Fibroblast of lung (primary cell): ENCODE results near the gene AMFR. TPM values are rescaled to one million over a fixed set of nuclear protein-coding genes. Genes with fewer than 3 reads are reported as not detected.

Source experiments
- DNase-seq, 2 donors: peaks; one replicate each; pipeline versions ENCODE4 v3.0.0 to v3.0.0-alpha.2; 2010; ENCODE audit warnings: low read depth in 2 of 2
- H2AFZ ChIP-seq: 2 replicates; pipeline ENCODE4 v1.5.1; 2012; ENCODE audit warnings: low read length, control low read depth, inconsistent platforms
- H3K27ac ChIP-seq: 2 replicates; pipeline ENCODE4 v1.5.1; 2011; ENCODE audit warnings: low read length, control low read depth; ENCODE audit not compliant: insufficient read depth
- H3K27me3 ChIP-seq: 2 replicates; pipeline ENCODE4 v1.5.1; 2011; ENCODE audit warnings: mild to moderate bottlenecking, low read length; ENCODE audit not compliant: control insufficient read depth, insufficient read depth
- H3K36me3 ChIP-seq: 2 replicates; pipeline ENCODE4 v1.5.1; 2011; ENCODE audit warnings: low read length; ENCODE audit not compliant: control insufficient read depth, insufficient read depth
- H3K4me1 ChIP-seq: 2 replicates; pipeline ENCODE4 v1.5.1; 2011; ENCODE audit warnings: low read length; ENCODE audit not compliant: control insufficient read depth, insufficient read depth; ENCODE audit errors: extremely low read depth
- H3K4me2 ChIP-seq: 2 replicates; pipeline ENCODE4 v1.5.1; 2011; ENCODE audit warnings: low read length, control low read depth; ENCODE audit not compliant: insufficient read depth; ENCODE audit errors: extremely low read depth
- H3K4me3 ChIP-seq, 4 experiments: fragments of 200-600 bp in 1 of 4; sonication (generic) in 1 of 4; replicated peaks in 1 of 4; 2 replicates each; pipeline ENCODE4 v1.5.1; 2011 to 2016; ENCODE audit warnings: low read length in 4 of 4, low read depth in 3 of 4, mild to moderate bottlenecking in 3 of 4, control low read depth in 2 of 4, inconsistent platforms in 1 of 4, mixed read lengths in 1 of 4; ENCODE audit not compliant: insufficient read depth in 1 of 4; ENCODE audit errors: control extremely low read depth in 1 of 4
- H3K79me2 ChIP-seq: 2 replicates; pipeline ENCODE4 v1.5.1; 2012; ENCODE audit warnings: mild to moderate bottlenecking, low read length, inconsistent platforms; ENCODE audit not compliant: control insufficient read depth, insufficient read depth
- H3K9ac ChIP-seq: 2 replicates; pipeline ENCODE4 v1.5.1; 2011; ENCODE audit warnings: mild to moderate bottlenecking, low read length, control low read depth; ENCODE audit not compliant: insufficient read depth
- H3K9me3 ChIP-seq: 2 replicates; pipeline ENCODE4 v1.5.1; 2012; ENCODE audit warnings: low read depth, low read length; ENCODE audit not compliant: control insufficient read depth, insufficient read depth
- H4K20me1 ChIP-seq: 2 replicates; pipeline ENCODE4 v1.5.1; 2011; ENCODE audit warnings: low read length; ENCODE audit not compliant: control insufficient read depth, insufficient read depth; ENCODE audit errors: extremely low read depth
- EZH2 ChIP-seq: IDR thresholded peaks from 2 replicates; pipeline ENCODE4 v1.5.1; 2012; ENCODE audit warnings: low read length, control low read depth, mild to moderate bottlenecking; ENCODE audit errors: missing control alignments
- polyA plus RNA-seq, 2 donors: library from polyadenylated mRNA; depleted of rRNA in 1 of 2; stranded (reverse) in 1 of 2; unstranded in 1 of 2; fragments of >200 nt; gene quantifications; 2 replicates each; pipeline ENCODE4 v1.2.1, GENCODE V29; 2011 to 2012; ENCODE audit warnings: missing spikeins in 1 of 2
- total RNA-seq: library from RNA; depleted of rRNA; stranded (reverse); fragments of >200 nt; gene quantifications from 2 replicates; pipeline ENCODE4 v1.2.1, GENCODE V29; 2014
- TF ChIP-seq, protein P1 (sequence below), 2 donors: IDR thresholded peaks in 1 of 2; conservative IDR thresholded peaks in 1 of 2; 1 replicate in 1 of 2; 2 replicates in 1 of 2; pipeline ENCODE4 v1.5.1; 2011 to 2012; ENCODE audit warnings: low read length in 2 of 2, control low read depth in 1 of 2, inconsistent platforms in 1 of 2, low read depth in 1 of 2, mild to moderate bottlenecking in 1 of 2

AMFR gene
- total and polyA plus RNA-seq, 2 donors (not counting 1 experiment from before 2014, with no cell fraction given) = 75.9 to 413 TPM

DNA sequence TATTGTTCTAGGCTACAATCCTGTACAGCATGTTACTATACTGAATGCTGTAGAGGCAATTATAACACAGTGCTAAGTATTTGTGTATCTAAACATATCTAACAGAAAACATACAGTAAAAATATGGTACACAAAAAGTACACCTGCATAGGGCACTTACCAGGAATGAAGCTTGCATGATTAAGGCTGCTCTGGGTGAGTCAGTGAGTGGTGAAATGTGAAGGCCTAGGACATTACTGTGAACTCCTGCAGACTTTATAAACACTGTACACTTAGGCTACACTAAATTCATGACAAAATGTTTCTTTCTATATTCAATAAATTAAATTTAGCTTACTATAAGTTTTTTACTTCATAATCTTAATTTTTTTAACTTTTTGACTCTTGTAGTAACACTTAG lies 37.1 kb downstream of the AMFR start:
- Histone ChIP-seq H3K9me3 (no peaks in the 10 kb centered on the region), H3K9ac (no peak overlapping the region), H2AFZ (no peak overlapping the region), H4K20me1 (no peaks in the 10 kb centered on the region), H3K4me3 (no peak overlapping the region), H3K36me3 (peaks cover 11% of the 10 kb centered on the region), H3K27me3 (no peaks in the 10 kb centered on the region), H3K27ac (no peak overlapping the region), H3K4me2 (no peak overlapping the region), H3K79me2 (no peaks in the 10 kb centered on the region), H3K4me1 (peaks cover 10% of the 10 kb centered on the region)
- TF ChIP-seq, protein P1, sequence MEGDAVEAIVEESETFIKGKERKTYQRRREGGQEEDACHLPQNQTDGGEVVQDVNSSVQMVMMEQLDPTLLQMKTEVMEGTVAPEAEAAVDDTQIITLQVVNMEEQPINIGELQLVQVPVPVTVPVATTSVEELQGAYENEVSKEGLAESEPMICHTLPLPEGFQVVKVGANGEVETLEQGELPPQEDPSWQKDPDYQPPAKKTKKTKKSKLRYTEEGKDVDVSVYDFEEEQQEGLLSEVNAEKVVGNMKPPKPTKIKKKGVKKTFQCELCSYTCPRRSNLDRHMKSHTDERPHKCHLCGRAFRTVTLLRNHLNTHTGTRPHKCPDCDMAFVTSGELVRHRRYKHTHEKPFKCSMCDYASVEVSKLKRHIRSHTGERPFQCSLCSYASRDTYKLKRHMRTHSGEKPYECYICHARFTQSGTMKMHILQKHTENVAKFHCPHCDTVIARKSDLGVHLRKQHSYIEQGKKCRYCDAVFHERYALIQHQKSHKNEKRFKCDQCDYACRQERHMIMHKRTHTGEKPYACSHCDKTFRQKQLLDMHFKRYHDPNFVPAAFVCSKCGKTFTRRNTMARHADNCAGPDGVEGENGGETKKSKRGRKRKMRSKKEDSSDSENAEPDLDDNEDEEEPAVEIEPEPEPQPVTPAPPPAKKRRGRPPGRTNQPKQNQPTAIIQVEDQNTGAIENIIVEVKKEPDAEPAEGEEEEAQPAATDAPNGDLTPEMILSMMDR (conservative IDR thresholded peaks at IDR 0.05 in 1 of 2, IDR thresholded peaks at IDR 0.05 in 1 of 2; ENCODE audit: low read depth in 1 of 2, low read length in 2 of 2) = no peak
- TF ChIP-seq EZH2 = no peak
- DNase-seq = peak; percentile 25 to 59

DNA sequence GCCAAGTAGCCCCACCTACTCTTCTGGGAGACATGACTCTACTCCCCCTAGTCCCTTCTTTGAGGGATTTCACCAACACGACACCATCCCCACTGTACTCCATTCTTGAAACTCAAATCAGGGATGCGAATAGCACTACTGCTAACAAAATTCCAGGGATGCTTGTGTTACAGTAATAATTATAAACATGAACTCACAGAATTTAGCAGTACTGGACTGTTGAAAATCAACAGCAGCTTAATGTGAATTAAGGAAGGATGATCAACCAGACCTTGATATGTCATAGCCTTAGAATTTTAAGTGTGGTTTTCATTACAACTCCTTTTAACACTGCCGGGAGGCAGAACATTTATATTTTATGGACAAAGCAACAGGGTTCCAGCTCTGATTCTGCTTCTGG lies 37.9 kb downstream of the AMFR start:
- TF ChIP-seq, protein P1 (conservative IDR thresholded peaks at IDR 0.05 in 1 of 2, IDR thresholded peaks at IDR 0.05 in 1 of 2; ENCODE audit: low read depth in 1 of 2, low read length in 2 of 2) = no peak
- TF ChIP-seq EZH2 = no peak

DNA sequence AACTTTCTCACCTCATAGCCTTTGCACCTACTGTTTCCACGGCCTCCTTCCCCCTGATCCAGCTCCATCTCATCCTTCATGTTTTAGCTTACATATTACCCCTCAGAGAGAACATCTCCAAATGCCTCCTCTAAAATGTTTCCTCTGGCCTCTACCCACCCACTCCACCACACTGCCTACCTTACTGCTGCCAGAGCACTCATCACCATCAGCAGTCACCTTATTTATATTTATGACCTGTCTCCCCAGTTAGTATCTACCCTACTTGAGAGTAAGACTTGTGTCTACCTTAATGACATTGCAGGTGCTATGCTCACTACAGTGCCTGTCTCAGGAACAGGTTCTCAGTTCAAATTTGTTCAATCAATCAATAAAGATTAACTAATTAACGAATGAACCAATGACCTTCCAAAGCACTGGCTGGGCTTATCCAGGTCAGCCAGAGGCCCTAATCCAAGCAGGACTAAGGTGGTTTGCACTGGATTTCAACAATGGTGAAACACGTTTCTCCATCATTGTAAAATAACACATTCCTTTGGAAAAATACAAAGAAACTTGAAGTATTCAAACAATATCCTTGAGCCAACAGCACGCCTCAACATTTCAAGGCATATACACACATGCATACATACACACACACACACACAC lies 41.1 kb downstream of the AMFR start:
- no peaks in the 10 kb centered on the region for H3K27me3 ChIP-seq
- DNase-seq = no peak
- H4K20me1 ChIP-seq = no peaks in the 10 kb centered on the region
- no peak for TF ChIP-seq EZH2
- TF ChIP-seq, protein P1 (conservative IDR thresholded peaks at IDR 0.05 in 1 of 2, IDR thresholded peaks at IDR 0.05 in 1 of 2; ENCODE audit: low read depth in 1 of 2, low read length in 2 of 2) = no peak
- H3K9ac ChIP-seq = no peak overlapping the region
- no peak overlapping the region for H3K4me2 ChIP-seq
- no peak overlapping the region for H3K4me3 ChIP-seq
- H3K27ac ChIP-seq = no peak overlapping the region
- no peaks in the 10 kb centered on the region for H3K9me3 ChIP-seq
- H3K79me2 ChIP-seq = no peaks in the 10 kb centered on the region
- H3K36me3 ChIP-seq = peaks cover 10% of the 10 kb centered on the region
- H2AFZ ChIP-seq = no peak overlapping the region
- peaks cover 5% of the 10 kb centered on the region for H3K4me1 ChIP-seq

More for the DNA sequence above, 37.9 kb downstream of the AMFR start:
- no peak overlapping the region for H3K9ac ChIP-seq
- no peaks in the 10 kb centered on the region for H3K27me3 ChIP-seq
- H3K36me3 ChIP-seq = peaks cover 11% of the 10 kb centered on the region
- no peak overlapping the region for H3K4me2 ChIP-seq
- no peaks in the 10 kb centered on the region for H4K20me1 ChIP-seq
- H3K4me1 ChIP-seq = peaks cover 10% of the 10 kb centered on the region
- H3K79me2 ChIP-seq = no peaks in the 10 kb centered on the region
- H3K27ac ChIP-seq = no peak overlapping the region
- no peak overlapping the region for H3K4me3 ChIP-seq
- no peaks in the 10 kb centered on the region for H3K9me3 ChIP-seq
- peak in 1 of 2 donors; percentile 18 for DNase-seq
- H2AFZ ChIP-seq = no peak overlapping the region
